Tibial nerve (tissue), 4 donors: Measurements from ENCODE around the gene MSH5.

Source experiments
- EP300 ChIP-seq, 2 donors: sonication (generic); formaldehyde crosslinking; IDR thresholded peaks; one replicate each; pipeline ENCODE4 v1.6.1; 2017; ENCODE audit warnings: antibody characterized with exemption in 2 of 2, mild to moderate bottlenecking in 1 of 2
- POLR2A ChIP-seq, 2 donors: fragments of 450-650 bp; IDR thresholded peaks; one replicate each; pipeline ENCODE4 v1.6.1; 2017; ENCODE audit warnings: antibody characterized with exemption in 2 of 2, mild to moderate bottlenecking in 2 of 2, moderate library complexity in 2 of 2
- TF ChIP-seq, protein P1 (sequence below), 5 experiments: fragments of 200-600 bp in 3 of 5; fragments of 450-650 bp in 2 of 5; sonication (generic) in 3 of 5; IDR thresholded peaks; one replicate each; pipeline ENCODE4 v1.5.1; 2016 to 2019; ENCODE audit warnings: antibody characterized with exemption in 5 of 5, mild to moderate bottlenecking in 3 of 5, moderate library complexity in 2 of 5

DNA sequence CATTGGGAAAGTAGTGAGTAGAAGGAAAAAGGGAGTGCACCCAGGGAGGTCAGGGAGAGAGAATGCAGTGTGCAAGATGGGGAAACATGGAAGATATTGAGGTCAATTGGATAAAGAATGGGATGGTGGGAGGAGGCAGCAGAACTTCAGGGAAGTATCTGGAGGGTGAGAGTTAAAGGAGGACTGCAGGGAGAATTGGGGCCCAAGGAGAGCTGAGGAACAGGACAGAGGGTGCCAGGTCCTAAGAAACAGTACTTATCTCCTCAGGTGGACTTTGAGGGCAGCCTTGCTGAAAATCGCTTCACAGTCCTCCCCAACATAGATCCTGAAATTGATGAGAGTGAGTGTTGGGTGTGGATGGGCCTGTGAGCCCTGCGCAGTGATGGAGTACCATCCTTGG is 18.5 kb downstream of the MSH5 start:
- TF ChIP-seq, protein P1, sequence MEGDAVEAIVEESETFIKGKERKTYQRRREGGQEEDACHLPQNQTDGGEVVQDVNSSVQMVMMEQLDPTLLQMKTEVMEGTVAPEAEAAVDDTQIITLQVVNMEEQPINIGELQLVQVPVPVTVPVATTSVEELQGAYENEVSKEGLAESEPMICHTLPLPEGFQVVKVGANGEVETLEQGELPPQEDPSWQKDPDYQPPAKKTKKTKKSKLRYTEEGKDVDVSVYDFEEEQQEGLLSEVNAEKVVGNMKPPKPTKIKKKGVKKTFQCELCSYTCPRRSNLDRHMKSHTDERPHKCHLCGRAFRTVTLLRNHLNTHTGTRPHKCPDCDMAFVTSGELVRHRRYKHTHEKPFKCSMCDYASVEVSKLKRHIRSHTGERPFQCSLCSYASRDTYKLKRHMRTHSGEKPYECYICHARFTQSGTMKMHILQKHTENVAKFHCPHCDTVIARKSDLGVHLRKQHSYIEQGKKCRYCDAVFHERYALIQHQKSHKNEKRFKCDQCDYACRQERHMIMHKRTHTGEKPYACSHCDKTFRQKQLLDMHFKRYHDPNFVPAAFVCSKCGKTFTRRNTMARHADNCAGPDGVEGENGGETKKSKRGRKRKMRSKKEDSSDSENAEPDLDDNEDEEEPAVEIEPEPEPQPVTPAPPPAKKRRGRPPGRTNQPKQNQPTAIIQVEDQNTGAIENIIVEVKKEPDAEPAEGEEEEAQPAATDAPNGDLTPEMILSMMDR (IDR thresholded peaks at IDR 0.05): no peak
- TF ChIP-seq POLR2A (IDR thresholded peaks at IDR 0.05): no peak
- TF ChIP-seq EP300 (IDR thresholded peaks at IDR 0.05): no peak
